ENCODE measurements around the gene SPEF1.

- TF ChIP-seq, protein P1, sequence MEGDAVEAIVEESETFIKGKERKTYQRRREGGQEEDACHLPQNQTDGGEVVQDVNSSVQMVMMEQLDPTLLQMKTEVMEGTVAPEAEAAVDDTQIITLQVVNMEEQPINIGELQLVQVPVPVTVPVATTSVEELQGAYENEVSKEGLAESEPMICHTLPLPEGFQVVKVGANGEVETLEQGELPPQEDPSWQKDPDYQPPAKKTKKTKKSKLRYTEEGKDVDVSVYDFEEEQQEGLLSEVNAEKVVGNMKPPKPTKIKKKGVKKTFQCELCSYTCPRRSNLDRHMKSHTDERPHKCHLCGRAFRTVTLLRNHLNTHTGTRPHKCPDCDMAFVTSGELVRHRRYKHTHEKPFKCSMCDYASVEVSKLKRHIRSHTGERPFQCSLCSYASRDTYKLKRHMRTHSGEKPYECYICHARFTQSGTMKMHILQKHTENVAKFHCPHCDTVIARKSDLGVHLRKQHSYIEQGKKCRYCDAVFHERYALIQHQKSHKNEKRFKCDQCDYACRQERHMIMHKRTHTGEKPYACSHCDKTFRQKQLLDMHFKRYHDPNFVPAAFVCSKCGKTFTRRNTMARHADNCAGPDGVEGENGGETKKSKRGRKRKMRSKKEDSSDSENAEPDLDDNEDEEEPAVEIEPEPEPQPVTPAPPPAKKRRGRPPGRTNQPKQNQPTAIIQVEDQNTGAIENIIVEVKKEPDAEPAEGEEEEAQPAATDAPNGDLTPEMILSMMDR (IDR thresholded peaks at IDR 0.05) = no peak
- no peak for TF ChIP-seq POLR2AphosphoS5 (IDR thresholded peaks at IDR 0.05)
- no peak for TF ChIP-seq POLR2A (IDR thresholded peaks at IDR 0.05)
Measured at GRCh38 chr20:3759884-3760283, 21.4 kb downstream of the SPEF1 start.
